Activated CD4-positive, alpha-beta T cell treated with anti-CD3 and anti-CD28 coated beads, Interleukin-2, amount 50 U/mL, for 4 hours (primary cell): ENCODE measurements around the gene SH3GL1.

ENCODE experiments used
- DNase-seq, 2 experiments: peaks; one replicate each; pipeline ENCODE4 v3.0.0-alpha.2; 2020

SH3GL1 gene

DNA sequence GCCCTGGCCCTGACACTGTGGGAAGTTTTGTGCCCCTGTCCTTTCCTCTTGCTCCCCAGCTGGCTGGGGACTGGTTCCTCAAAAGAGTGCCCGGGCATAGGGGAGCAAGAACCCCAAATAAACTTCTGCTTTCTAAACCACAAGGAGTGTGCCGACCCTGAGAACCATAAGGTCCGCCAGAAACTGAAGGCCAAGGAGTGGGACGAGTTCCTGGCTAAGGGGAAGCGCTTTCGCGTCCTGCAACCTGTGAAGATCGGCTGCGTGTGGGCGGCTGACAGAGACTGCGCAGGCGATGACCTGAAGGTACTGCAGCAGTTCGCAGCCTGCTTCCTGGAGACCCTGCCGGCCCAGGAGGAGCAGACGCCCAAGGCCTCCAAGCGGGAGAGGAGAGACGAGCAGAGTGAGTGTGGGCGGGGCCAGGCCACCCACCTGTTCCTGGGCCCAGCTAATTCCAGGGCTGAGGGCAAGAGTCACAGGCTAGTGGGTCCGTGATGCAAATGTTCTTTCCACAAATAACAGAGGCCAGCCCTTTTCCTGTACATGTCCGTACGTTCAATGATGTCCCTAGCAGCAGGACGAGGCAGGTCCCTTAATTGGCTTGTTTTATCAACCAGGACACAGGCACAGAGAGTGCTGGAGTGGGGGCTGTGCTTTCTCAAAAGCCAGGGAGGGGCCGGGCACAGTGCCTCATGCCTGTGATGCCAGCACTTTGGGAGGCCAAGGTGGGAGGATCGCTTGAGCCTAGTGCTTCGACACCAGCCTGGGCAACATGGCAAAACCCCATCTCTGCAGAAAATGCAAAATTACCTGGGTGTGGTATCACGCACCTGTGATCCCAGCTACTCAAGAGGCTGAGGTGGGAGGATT lies 31.7 kb upstream of the SH3GL1 start:
- no peak for DNase-seq

DNA sequence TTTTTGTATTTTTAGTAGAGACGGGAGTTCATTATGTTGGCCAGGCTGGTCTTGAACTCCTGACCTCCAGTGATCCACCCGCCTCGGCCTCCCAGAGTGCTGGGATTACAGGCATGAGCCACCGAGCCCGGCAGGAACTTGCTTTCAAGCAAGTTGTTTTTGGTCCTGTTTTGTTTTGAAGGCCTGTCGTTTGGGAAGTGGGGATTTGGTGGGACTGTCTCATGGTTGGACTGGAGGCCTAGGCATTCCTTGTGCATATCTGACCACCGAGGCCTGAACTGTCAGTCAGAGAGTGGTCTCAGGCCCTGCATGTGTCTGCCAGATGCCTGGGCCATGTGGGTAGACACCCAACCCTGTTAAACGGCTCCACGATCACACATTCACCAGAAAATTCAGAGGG lies 30.9 kb upstream of the SH3GL1 start:
- no peak for DNase-seq

DNA sequence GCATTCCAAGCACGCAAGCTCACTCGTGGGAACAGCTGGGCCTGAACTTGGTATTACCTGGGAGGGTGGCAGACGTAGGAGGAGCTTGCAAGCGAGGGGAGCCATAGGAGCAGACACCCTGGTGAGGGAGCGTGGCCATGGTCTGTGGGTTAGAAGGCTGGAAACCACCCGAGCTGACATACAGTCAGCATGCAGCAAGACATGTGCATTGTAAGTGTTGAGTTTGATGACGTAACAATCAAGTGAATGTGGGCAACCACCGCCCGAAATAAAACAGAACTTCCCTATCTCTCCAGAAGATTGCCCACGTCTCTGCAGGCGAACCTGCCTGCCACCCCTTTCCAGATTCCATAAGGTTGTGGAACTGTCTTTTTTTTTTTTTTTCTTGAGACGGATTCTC lies 30.4 kb upstream of the SH3GL1 start:
- no peak for DNase-seq

DNA sequence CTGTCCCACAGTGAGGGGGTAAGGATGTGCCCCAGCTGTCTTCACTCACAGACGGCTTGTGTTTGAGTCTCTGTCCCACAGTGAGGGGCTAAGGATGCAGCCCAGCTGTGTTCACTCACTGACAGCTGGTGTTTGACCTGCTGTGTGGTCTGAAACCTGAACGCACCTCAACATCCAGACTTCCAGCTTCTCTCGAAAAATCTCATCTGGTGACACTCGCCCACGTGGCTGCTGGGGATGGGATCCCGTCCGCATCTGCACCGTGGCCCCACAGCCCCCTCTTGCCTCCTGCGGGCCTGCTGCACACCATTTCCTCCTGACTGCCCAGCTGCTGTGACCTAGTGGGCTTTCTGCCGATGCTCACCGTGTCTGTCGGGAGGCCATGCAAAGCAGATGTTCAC lies 29.4 kb upstream of the SH3GL1 start:
- no peak for DNase-seq

DNA sequence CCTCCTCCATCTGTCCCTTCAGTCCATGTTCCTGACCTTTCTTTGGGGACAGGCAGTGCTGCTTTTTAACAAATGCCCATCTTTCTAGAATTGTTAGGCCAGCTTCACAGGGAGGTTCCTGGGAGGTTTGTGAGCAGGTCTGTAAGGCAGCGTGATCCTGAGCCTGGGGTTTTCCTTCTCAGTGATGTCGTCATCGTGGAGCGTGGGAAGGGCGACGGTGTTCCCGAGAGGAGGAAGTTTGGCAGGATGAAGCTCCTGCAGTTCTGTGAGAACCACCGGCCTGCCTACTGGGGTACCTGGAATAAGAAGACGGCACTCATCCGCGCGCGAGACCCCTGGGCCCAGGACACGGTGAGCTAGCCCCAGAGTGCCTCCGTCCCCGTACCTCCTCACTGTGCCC lies 28.9 kb upstream of the SH3GL1 start:
- no peak for DNase-seq

DNA sequence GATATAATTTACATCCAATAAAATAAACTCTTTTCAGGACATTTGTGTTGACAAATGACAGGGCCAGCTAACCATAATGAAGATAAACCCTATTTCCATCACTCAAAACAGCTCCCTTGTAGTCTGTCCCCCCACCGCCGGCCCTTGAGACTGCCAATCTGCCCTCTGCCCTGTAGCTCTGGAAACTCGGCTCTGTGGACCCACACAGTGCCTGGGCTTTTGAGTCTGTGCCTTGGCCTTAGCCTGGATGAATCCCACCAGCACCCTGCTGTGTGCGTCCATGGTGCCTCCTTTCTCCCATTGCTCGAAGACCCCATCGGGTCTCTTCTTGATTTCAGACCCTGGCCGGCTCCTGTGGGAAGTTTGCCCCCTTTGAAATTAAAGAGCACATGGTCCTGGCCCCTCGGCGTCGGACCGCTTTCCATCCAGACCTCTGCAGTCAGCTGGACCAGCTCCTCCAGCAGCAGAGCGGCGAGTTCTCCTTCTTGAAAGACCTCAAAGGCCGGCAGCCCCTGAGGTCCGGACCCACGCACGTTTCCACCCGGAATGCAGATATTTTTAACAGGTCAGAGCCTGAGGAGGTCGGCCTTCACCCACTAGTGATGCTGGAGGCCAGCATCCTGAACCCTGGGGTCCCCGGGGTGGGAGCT lies 28.1 kb upstream of the SH3GL1 start:
- DNase-seq = no peak

DNA sequence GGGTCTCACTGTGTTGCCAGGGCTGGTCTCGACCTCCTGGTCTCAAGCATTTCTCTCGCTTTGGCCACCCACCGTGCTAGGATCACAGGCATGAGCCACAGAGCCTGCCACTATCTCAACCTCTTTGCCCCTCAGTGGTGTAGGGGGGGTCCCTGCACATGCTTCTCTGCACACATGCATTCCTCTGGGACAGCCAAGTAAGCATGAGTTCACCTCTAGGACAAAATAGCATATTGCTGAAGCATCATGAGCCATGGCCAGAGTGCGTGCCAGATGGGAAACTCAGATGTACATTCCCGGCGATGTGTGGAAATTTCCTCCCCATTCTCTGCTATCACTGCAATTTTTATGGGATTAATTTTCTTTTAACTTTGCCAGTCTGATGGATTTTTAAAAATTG lies 25.2 kb upstream of the SH3GL1 start:
- DNase-seq = no peak

DNA sequence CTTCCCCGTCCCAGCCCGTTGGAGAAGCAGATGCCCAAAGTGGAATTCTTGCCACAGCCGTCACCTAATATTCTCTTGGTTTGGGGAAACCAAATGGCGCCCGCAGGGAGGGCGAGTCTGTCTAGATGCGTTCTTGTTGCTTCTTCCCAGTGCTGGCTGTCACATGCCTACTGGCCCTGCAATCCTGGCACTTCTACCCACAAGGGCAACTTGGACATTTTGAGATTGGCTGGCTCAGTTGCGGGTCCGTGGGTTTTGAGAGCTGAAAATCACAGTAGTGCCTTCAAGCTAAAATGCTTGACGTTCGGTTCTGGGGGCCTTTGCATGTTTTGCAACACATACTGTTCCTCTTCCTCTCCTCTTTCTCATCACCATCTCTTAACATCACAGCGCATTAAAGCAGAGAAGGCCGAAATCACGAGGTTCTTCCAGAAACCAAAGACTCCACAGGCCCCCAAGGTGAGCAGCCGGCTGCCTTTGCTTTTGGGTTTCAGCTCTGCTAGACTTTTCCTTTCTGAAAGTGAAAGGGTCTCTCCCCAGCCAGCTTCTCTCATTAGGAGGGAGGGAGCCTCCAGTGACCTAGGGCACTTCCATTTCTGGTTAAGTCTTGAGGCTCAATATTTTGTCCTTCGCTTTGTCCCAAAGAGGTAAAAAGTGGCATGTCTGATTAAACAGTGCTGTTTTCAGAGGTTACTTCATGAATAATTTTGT lies 23.2 kb upstream of the SH3GL1 start:
- DNase-seq = no peak

DNA sequence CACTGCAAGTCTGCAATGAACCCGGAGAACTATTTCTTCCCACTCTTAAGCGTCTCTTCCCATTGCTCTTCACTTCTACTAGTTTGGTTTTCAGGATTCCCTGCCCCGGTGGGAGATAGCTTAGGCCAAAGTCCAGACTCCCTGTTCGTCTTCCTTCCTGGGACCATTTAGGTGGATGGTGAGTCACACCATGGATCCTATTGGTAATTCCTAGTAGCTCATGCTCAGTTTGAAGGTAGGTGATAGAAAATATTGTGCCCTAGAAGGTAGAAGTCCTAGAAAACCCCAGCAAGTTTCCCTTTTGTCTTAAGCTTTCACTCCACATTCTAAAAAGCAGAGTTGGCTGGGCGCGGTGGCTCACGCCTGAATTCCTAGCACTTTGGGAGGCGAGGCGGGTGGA lies 15.9 kb upstream of the SH3GL1 start:
- no peak for DNase-seq

DNA sequence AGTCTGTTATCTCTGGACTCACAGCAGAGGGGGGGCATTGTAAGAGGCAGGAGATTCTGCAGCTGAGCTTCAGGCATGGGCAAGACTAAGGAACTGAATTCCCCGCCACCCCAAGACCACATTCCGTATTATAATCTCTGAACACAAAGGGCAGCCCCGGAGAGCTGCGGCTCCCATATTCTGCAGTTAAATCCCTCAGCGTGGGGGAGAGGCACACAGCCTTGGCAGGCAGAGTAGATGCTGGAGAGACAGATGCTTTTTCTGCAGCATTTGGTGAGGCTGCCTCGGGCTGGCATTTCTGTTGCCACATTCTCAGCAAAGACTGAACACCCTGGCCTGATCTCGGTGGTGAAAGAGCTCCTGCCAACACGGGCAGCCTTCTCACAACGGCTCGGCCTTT lies 15.0 kb upstream of the SH3GL1 start:
- DNase-seq = no peak

DNA sequence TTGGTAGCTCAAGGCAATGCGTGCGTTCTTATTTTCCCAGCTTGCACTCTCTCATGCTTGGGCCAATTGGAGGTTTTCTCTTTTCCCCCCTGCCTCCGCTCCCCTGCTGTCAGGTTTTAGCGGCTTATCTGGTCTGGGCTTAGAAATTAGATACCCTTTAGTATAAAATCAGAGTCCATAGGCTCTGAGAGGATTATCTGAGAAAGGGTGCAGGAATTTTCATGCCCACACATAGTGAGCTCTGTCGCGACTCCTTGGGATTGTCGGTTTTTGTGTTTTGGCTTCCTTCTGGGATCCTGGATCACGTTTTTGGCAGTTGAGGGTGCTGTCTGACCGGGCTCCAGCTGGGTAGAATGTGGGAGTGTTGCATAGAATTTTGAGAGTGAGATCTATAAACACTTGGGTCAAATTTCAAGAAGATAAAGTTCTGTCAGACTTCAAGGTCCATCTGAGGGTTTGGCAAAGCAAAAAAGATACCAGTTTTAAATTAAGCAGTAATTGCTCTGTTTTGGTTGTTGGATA lies 14.5 kb upstream of the SH3GL1 start:
- no peak for DNase-seq

DNA sequence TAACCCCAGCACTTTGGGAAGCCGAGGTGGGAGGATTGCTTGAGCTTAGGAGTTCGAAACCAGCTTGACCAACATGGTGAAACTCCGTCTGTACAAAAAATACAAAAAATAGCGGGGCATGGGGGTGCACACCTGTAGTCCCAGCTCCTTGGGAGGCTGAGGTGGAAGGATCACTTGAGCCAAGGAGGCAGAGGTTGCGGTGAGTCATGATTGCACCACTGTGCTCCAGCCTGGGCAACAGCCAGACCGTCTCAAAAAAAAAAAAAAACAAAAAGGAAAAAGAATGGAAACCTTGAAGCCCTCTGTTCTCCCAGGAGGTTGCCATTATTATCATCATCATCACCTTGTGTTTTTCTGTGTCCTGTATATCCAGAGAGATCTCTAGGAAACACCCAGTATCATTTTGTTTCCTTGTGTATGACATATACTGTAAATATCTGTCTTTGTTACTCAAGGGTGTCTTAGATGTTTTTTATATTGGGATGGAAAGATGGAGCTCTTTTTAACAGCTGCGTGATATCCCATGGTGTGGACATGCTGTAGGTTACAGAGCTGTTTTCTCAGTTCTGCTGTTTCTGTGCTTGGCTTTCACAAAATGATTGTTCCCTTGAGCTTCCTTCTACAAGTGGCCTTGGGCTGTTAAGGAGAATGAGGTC lies 13.9 kb upstream of the SH3GL1 start:
- DNase-seq = no peak

DNA sequence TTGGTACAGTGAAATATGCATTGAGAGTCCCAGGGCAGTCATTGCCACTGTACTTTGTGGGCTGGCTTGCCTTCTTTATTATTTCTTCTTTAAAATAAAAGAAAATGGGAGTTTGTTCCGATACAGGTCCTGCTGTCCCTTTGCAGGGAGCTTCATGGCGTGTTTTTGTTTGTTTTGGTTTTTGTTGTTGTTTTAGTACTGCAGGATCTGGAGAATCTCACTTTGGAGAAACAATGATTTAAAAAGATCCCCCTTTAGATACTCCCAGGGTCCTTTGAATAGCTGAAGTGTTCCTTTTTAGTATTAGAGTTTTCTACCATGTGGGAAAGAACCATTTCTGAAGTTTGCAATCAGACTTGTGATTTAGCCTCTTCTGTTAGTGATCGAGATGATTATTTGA lies 13.2 kb upstream of the SH3GL1 start:
- no peak for DNase-seq

DNA sequence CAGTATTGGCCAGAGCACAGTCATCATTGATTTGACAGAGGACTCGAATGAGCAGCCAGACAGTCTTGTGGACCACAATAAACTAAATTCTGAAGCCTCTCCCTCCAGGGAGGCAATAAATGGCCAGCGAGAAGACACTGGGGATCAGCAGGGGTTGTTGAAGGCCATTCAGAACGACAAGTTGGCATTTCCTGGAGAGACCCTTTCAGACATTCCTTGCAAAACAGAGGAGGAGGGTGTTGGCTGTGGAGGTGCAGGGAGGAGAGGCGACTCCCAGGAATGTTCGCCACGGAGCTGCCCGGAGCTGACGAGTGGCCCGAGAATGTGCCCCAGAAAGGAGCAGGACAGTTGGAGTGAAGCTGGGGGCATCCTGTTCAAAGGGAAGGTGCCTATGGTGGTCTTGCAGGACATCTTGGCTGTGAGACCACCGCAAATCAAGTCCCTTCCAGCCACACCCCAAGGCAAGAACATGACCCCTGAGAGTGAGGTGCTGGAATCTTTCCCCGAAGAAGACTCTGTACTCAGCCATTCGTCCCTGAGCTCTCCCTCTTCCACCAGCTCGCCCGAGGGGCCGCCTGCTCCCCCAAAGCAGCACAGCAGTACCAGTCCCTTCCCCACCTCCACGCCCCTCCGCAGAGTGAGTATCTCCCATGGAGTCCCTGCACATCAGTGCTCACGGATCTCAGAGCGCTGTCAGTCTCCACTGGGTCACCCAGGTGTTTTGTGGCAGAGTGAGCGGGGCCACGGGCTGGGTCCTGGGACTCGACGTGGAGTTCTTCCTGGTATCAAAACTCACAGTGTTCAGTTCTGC lies 9.0 kb upstream of the SH3GL1 start:
- DNase-seq = no peak

DNA sequence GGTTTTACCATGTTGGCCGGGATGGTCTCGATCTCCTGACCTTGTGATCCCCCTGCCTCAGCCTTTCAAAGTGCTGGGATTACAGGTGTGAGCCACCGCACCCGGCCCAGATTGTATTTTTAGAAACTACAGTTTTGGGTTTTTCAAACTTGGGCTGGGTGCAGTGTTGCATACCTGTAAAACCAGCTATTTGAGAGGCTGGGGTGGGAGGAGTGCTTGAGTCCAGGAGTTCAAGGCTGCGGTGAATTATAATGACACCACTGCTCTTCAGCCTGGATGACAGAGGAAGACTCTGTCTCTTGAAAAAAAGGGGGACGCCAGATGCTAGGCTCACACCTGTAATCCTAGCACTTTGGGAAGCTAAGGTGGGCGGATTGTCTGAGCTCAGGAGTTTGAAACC lies 6.3 kb upstream of the SH3GL1 start:
- no peak for DNase-seq

DNA sequence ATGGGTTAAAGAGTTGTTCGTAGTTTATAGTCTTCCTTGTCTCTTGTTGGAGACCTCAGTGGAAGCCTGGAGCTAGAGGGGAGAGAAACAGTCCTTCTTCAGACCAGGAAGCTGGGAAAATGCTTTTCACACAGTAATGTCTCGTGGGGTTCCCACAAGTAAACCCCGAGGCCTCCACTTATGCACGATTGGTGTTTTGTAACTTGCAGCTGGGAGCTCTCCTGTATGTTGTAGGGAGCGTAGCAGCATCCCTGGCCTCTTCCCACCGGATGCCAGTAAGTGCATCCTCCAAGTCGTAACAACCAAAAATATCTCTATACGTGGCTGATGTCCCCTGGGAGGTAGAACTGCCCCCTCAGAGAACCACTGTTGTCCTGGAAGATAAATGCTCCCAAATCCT lies 5.6 kb upstream of the SH3GL1 start:
- DNase-seq = no peak

DNA sequence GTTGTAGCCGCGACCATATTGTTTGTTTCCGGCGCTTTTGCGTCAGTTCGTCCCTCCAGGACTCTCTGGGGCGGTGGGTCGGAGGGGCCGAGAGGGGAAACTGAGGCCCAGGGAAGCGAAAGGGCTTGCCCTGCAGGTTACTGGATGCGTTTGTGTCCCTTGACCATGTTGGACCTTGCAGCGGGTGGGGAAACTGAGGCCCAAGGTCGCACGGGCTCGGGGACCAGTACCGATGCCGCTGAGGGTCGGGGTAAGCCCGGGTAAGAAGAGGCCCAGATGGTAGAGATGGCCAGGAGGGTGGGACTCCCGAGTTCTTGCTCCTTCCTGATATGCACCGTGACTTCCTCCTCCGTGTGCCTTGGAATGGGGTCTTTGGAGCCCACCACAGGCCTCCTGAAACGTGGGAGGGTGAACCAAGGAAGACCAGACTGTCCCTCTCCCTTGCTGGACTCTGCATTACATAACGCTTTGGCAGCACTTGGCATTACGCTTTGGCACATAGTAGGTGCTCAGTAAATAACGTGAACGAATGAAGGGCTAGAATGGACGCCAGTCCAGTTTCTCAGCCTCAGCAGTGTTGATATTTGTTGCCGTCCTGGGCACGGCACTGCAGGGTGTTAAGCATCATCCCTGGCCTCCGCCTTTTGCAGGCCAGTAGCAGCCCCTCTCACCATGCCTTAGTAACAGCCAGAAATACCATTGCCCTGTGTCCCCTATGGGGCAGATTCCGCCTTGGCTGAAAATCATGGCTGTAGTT lies 2.8 kb upstream of the SH3GL1 start:
- DNase-seq = no peak

DNA sequence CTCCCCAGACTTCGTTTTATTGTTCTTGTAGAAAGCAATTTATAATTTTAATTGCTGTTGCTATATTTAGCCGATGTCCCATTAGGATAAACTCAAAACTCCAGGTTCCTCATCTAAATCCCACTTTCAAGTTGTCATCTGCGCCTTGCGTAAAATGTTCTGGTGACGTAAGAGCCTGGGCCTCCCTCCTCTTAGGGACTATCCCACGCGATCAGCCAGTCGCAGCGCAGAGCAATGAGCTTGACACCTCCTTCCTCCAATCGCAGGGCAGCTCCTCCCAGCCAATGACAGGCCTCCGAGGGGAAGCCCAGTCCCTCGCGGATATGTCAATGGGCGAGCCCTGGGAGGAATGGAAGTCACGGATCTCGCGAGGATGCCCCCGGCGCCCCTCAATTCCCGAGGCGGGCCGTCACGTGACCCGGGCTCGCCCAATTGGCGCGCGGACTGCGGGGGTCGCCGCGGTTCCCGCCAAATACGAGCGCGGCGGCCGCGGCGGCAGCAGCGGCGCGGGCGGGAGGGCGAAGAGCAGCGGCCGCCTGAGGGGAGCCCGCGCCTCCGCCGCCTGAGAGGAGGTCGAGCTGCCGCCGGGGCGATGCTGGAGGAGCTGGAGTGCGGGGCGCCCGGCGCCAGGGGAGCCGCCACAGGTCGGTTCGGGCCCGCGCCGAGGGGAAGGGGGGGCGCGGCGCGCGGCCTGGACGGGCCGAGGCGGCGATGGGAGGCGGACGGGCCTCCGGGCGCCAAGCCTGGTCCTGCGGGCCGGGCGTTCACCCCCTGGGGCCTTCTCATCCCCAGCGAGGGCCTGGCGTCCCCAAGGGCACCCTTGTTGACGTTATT lies 2.0 kb upstream of the SH3GL1 start, which contains the start of gene CHAF1A:
Gene CHAF1A (plus strand): TSS at position 470 of the 834 bp plus-strand sequence. CDS start 123 bp downstream, at position 593.
- peak; percentile 98 to 99 for DNase-seq

DNA sequence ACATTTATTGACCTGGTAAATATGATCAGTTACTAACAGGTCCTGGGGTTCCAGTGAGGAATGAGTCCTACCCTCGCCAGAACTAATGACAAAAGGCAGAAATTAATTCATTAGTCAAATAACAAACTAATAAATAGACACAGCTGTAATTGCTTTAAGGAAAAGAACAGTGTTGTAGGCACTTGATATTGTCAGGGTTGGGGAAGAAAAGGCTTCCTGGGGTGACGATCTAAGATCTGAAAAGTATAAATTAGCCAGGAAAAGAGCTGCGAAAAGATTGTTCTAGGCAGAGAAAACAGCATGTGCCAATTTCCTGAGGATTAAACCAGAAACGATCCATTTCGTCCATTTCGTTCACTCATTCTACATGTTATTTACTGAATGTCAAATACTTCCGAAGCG lies 1.4 kb upstream of the SH3GL1 start:
- DNase-seq = no peak

DNA sequence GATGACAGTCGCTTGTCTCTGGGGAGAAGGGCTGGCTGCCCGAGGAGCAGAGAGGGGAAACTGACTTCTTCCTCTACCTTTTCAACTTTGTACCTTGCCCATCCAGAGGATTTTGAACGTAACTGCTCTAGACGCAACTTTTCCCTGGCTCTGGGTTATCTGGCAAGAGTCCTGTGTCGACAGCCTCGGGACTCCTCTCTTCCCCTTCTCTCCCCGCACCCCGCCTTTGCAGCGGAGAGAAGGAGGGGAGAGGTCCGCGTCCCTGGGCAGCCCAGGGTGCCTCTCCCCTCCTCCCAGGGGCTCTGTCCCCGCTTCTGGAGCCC lies 574 bp downstream of the SH3GL1 start:
- DNase-seq = no peak
